Thyroid gland (tissue), 4 donors: ENCODE results near the gene MYO18B.

Experiments used
- CTCF ChIP-seq, 6 experiments: fragments of 200-600 bp in 3 of 6; fragments of 450-650 bp in 3 of 6; sonication (generic) in 3 of 6; IDR thresholded peaks; one replicate each; pipeline ENCODE4 v1.5.1; 2016 to 2019; ENCODE audit warnings: antibody characterized with exemption in 6 of 6, mild to moderate bottlenecking in 2 of 6, inconsistent platforms in 1 of 6, moderate library complexity in 1 of 6
- POLR2A ChIP-seq, 2 donors: fragments of 450-650 bp; IDR thresholded peaks; one replicate each; pipeline ENCODE4 v1.6.1; 2017; ENCODE audit warnings: antibody characterized with exemption in 2 of 2, mild to moderate bottlenecking in 2 of 2, moderate library complexity in 1 of 2

- TF ChIP-seq CTCF (IDR thresholded peaks at IDR 0.05) (no peak), POLR2A (IDR thresholded peaks at IDR 0.05) (no peak)
Measured at GRCh38 chr22:25748140-25748539, 6.2 kb downstream of the MYO18B start.
